SHP77 treated with DMSO at 0.1 percent for 48 hours (cell line): Measurements from ENCODE around the gene STXBP6.
"Not testable (repeated sequence)": the region's sequence is repeated elsewhere in the genome, so short reads cannot be mapped to it uniquely, and the experiment has no call there.

Experiments used
- DNase-seq: peaks from one replicate; lab custom pipeline; 2025; lab: John Stamatoyannopoulos, UW

The STXBP6 gene

GRCh38 chr14:24986206-24986893 lies 63.6 kb downstream of the STXBP6 start:
- no peak for DNase-seq

DNA sequence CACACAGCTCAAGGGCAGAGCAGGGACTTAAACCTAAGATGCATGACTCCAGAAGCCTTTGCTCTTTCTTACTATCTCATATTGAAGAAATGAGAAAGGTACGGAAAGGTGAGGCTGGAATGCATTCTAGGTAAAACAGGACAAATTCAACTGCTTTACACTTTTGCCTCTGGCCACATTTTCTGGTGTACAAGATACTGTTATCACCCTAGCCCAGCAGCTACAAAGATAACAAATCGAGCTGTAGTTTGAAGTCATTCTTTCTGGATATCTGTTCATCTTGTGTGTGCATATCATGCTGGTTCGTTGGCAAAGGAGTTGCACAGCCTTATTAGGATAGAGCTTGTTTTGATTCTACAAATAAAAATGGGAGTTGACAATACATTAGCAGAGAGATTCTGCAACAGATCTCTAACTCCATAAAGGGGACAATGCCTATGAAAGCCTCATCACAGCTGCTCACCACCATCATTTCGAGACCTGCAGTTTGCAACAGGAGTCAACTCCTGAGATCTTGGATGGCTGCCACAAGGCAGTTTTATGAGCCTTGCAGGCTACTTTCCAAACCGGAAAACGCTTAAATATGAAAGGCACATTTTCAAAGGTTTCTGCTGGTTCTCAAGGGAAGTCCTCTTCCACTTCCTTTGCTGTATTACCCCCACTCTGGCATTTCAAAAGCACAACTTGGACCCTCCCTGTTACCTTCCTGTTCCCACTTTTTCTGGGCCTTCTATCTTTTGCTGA lies 64.9 kb downstream of the STXBP6 start:
- no peak for DNase-seq

GRCh38 chr14:24982472-24983155 lies 67.3 kb downstream of the STXBP6 start:
- no peak for DNase-seq

- no peak for DNase-seq
Measured at GRCh38 chr14:24979725-24980239, 70.2 kb downstream of the STXBP6 start.

GRCh38 chr14:24978862-24979724 lies 70.9 kb downstream of the STXBP6 start:
- DNase-seq, result no peak

- DNase-seq, result no peak
Measured at GRCh38 chr14:24976602-24977001, 73.3 kb downstream of the STXBP6 start.

DNA sequence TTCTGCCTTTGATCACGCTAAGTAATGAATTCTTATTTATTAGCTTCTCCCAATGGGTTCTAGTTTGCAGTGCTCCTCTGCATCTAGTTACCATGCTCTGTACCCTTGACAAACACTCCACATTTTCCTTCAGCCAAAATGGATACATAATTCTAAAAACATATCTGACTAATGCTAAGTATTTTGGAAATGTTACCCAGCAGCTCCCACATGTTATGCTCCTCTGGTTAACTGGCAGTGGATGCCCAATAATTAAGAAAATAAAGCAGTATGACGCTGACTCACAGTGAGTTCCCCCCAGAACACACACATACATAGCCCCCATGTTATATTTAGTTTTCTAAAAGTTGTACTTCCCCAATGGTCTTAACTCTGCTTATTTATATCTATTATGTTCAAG lies 74.6 kb downstream of the STXBP6 start:
- DNase-seq, result no peak

- DNase-seq, result no peak
Measured at GRCh38 chr14:24974591-24975374, 75.2 kb downstream of the STXBP6 start.

DNA sequence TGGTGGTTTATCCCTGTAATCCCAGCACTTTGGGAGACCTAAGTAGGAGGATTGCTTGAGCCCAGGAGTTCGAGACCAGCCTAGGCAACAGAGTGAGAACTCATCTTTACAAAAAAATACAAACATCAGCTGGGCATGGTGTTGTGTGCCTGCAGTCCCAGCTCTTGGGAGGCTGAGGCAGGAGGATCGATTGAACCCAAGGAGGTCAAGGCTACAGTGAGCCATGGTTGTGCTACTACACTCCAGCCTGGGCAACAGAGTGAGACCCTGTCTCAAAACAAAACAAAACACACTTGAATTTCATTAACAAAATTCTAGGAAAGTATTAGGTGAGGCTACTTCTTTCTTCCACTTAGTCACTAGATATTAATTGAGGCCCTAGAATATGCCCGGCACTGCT lies 77.1 kb downstream of the STXBP6 start:
- DNase-seq, result no peak

DNA sequence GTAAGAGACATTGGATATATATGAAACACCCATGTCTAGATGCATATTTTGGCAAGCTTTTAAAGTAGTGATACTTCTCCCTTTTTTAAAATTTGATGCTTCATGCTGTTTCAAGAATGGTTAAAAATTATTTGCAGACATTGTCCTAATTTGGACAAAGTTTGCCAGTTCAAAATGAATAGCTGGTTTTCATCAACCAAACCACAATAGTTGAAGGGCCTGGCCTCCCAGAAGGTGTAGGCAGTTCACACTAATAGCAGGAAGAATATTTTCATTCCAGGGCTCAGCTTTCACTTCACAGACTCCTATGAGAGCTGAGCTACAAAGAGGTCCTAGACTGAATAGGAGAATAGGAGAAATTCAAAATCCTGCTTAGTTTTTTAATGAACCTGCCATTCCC lies 78.7 kb downstream of the STXBP6 start:
- no peak for DNase-seq

- DNase-seq, result no peak
Measured at GRCh38 chr14:24966579-24966964, 83.4 kb downstream of the STXBP6 start.

- DNase-seq, result no peak
Measured at GRCh38 chr14:24965934-24966578, 83.9 kb downstream of the STXBP6 start.

GRCh38 chr14:24965578-24965933 lies 84.4 kb downstream of the STXBP6 start:
- no peak for DNase-seq

DNA sequence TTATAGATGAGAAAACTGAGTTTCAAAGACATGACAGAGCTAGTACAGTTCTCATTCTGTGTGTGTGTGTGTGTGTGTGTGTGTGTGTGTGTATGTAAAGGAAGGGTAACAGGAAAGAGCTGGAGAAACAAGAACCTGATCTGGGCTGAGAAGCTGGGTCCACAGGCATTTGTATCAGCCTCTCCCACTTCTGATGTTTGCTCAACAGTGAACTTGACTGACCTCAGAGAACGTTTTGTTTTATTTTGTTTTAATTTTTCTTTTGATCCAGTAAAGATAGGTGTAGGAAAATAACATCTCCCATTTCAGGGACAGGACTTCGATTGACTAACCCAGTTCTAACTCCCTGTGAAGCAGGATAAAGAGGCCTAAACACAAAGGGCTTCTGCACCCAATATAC lies 85.4 kb downstream of the STXBP6 start:
- no peak for DNase-seq

DNA sequence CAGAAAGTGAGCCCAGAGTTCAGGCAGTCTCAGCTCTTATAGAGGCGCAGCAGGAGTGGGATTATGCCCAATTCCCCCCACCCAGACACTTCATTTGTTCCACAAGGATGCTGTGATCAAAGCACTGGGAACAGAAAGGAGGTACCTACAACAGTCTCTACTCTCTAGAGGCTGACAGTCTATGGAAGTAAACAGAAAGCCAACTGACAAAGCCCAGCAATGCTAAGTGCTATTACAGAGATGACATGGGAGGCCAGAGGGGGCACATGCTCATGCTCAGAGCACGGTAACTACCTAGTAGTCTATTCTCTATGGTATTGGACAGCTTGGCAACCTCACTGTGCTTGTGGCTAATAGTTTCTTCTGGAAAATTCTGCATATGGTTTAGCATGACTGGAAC lies 85.9 kb downstream of the STXBP6 start:
- no peak for DNase-seq

DNA sequence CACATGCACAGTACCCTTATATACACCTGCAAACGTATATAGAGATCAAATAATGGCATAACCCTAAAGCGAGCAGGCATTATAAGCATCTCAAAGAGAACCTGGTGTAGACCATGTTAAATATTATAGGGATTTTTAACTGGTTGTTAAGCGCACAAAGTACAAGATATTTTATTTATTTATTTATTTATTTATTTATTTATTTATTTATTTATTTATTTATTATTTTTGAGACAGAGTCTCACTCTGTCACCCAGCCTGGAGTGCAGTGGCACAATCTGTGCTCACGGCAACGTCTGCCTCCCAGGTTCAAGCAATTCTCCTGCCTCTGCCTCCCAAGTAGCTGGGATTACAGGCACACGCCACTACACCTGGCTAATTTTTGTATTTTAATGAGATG lies 87.8 kb downstream of the STXBP6 start:
- DNase-seq, result not testable (repeated sequence)

DNA sequence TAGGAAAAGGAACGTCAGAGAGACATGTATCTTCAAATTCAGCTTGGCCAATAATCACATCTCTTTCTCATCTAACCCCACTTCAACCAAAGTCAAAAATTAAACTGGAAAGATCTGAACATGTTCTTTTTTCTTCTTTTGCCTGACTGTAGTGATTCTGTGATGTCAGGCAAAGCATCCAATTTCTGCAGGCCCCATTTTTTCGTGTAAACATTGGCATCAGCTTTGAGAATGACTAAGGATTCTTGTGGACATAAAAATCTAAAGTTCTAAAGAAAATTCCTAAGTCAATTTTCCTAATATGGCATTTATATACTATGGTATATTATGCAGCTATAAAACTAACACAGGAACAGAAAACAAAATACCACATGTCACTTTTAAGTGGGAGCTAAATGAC lies 89.1 kb downstream of the STXBP6 start:
- DNase-seq, result no peak

GRCh38 chr14:24959791-24960331 lies 90.1 kb downstream of the STXBP6 start:
- no peak for DNase-seq

DNA sequence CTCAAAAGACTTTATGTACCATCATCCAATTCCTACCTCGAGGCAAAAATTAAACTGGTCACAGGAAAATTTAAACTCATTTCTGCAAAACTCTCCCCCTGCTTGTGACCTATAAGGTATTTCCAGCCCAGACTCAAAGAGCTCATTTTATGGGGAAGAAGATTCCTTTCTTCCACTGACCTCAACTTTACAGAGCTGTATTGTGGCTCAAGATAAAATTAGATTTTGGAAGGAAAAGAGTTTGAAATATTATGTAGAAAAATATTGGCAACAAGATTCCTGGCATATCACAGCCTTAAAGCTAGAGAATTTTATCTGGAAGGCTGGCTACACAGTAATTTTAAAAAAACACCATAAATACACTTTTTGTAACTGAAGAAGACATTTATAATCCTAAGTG lies 91.7 kb downstream of the STXBP6 start:
- no peak for DNase-seq

GRCh38 chr14:24957814-24958213 lies 92.1 kb downstream of the STXBP6 start:
- DNase-seq, result no peak
